HFF-Myc (cell line): ENCODE measurements around the gene PCNA.

ENCODE experiments used
- DNase-seq: peaks from one replicate; pipeline ENCODE4 v3.0.0-alpha.2; 2011; ENCODE audit warnings: low read depth; ENCODE audit errors: extremely low read depth
- H3K4me3 ChIP-seq: replicated peaks from 2 replicates; pipeline ENCODE4 v1.5.1; 2011; ENCODE audit warnings: low read depth, mild to moderate bottlenecking, control low read depth, low read length
- CTCF ChIP-seq: IDR thresholded peaks from 2 replicates; pipeline ENCODE4 v1.5.1; 2012; ENCODE audit warnings: mild to moderate bottlenecking, low read depth, low read length, control low read depth; ENCODE audit errors: missing control alignments

PCNA gene

GRCh38 chr20:5067877-5068645, 51.7 kb downstream of the PCNA start:
- no peak overlapping the region for H3K4me3 ChIP-seq
- TF ChIP-seq CTCF = no peak

GRCh38 chr20:5065879-5066383, 53.8 kb downstream of the PCNA start:
- DNase-seq = peak; percentile 74
- TF ChIP-seq CTCF = no peak
- no peak overlapping the region for H3K4me3 ChIP-seq

More at GRCh38 chr20:5067877-5068645, 51.7 kb downstream of the PCNA start:
- no peak for DNase-seq

DNA sequence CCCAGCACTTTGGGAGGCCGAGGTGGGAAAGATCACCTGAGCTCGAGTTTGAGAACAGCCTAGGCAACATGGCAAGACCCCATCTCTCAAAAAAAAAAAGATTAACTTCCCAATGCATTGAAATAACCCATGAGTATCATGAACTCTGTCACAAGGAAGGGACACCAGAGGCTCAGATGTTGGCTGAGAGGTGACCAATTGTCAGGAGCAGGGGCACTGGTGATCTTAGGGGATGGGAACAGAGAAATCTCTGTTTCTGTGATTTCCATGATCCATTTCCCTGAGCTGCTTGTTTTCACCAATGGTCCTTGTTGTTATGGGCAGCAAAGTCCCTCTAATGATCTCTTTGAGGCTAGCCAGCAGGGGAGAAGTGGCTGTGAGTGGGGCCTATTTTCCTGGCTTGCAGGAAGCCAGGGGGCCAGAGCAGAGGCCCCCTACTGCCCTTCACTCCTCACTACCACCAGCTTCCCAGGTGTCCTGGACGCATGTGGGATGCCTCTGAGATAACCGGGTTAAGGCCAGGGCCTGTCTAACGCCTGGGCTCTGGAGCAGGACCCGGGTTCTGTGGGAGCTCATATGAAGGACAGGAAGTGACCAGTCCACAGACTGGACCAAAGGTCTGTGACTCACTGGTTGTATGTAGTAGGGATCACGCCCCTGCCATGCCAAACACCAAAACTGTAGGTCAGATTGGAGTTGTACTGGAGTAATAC, 54.4 kb downstream of the PCNA start:
- no peak for TF ChIP-seq CTCF
- no peak overlapping the region for H3K4me3 ChIP-seq
- DNase-seq = no peak
